HG02623 (cell line): ENCODE measurements around the gene APBA3.
"Not testable (repeated sequence)": the region's sequence is repeated elsewhere in the genome, so short reads cannot be mapped to it uniquely, and the experiment has no call there.

Experiments
- ATAC-seq: cut with Tn5 transposase; IDR thresholded peaks from one replicate; pipeline ENCODE4 v1.9.1; 2021; ENCODE audit warnings: moderate library complexity; ENCODE audit not compliant: unreplicated experiment

Gene APBA3

GRCh38 chr19:3771906-3772455 is 10.5 kb upstream of the APBA3 start, which contains the start of gene RAX2:
Gene RAX2, minus strand, starts transcription at chr19:3772228. Its CDS starts 486 bp downstream, at chr19:3771742.
- no peak for ATAC-seq

GRCh38 chr19:3771000-3771905 is 9.8 kb upstream of the APBA3 start:
- ATAC-seq, result no peak

- no peak for ATAC-seq
Measured at GRCh38 chr19:3770136-3770999, 8.9 kb upstream of the APBA3 start.

- no peak for ATAC-seq
Measured at GRCh38 chr19:3769494-3769893, 8.0 kb upstream of the APBA3 start.

- no peak for ATAC-seq
Measured at GRCh38 chr19:3768748-3769099, 7.2 kb upstream of the APBA3 start.

- ATAC-seq, result no peak
Measured at GRCh38 chr19:3768015-3768747, 6.7 kb upstream of the APBA3 start.

- ATAC-seq, result no peak
Measured at GRCh38 chr19:3767050-3767449, 5.6 kb upstream of the APBA3 start.

GRCh38 chr19:3766520-3766919 is 5.0 kb upstream of the APBA3 start:
- ATAC-seq, result no peak

- not testable (repeated sequence) for ATAC-seq
Measured at GRCh38 chr19:3765757-3766156, 4.3 kb upstream of the APBA3 start.

GRCh38 chr19:3765121-3765520 is 3.6 kb upstream of the APBA3 start:
- no peak for ATAC-seq

GRCh38 chr19:3762501-3763459 is 1.3 kb upstream of the APBA3 start, which contains the start of gene MRPL54:
Gene MRPL54, plus strand, starts transcription at chr19:3762682. Its CDS starts 19 bp downstream, at chr19:3762701.
- peak; percentile 74 for ATAC-seq

GRCh38 chr19:3762130-3762473 is 610 bp upstream of the APBA3 start:
- ATAC-seq, result no peak

- ATAC-seq, result no peak
Measured at GRCh38 chr19:3760871-3761361, 576 bp downstream of the APBA3 start.

GRCh38 chr19:3759482-3760254 is 1.8 kb downstream of the APBA3 start:
- ATAC-seq, result no peak

GRCh38 chr19:3758297-3758696 is 3.2 kb downstream of the APBA3 start:
- not testable (repeated sequence) for ATAC-seq

- ATAC-seq, result not testable (repeated sequence)
Measured at GRCh38 chr19:3757705-3758104, 3.8 kb downstream of the APBA3 start.

GRCh38 chr19:3753631-3754410 is 7.7 kb downstream of the APBA3 start:
- no peak for ATAC-seq

- ATAC-seq, result no peak
Measured at GRCh38 chr19:3752492-3752891, 9.0 kb downstream of the APBA3 start.
